Stimulated activated CD4-positive, alpha-beta T cell treated with anti-CD3 and anti-CD28 coated beads, Interleukin-4, amount 100 ng/mL, for 48 hours (primary cell): ENCODE data around the gene PSD4.

Experiments
- DNase-seq, 2 donors: peaks; one replicate each; pipeline ENCODE4 v3.0.0-alpha.2; 2020; ENCODE audit warnings: low read depth in 2 of 2

PSD4 gene

GRCh38 chr2:113223813-113224212 lies 50.0 kb downstream of the PSD4 start:
- no peak for DNase-seq

- no peak for DNase-seq
These were observed 51.0 kb downstream of the PSD4 start for GRCh38 chr2:113224647-113225236.

- DNase-seq, result no peak
These were observed 51.8 kb downstream of the PSD4 start for GRCh38 chr2:113225263-113226259.

GRCh38 chr2:113226462-113226861 lies 52.7 kb downstream of the PSD4 start:
- DNase-seq, result no peak

GRCh38 chr2:113227290-113227689 lies 53.5 kb downstream of the PSD4 start:
- no peak for DNase-seq

GRCh38 chr2:113227698-113228097 lies 53.9 kb downstream of the PSD4 start:
- no peak for DNase-seq

GRCh38 chr2:113228351-113228750 lies 54.6 kb downstream of the PSD4 start:
- DNase-seq, result no peak

GRCh38 chr2:113228991-113229716 lies 55.4 kb downstream of the PSD4 start:
- DNase-seq, result no peak

GRCh38 chr2:113229795-113230194 lies 56.0 kb downstream of the PSD4 start:
- no peak for DNase-seq

GRCh38 chr2:113230531-113230930 lies 56.8 kb downstream of the PSD4 start:
- DNase-seq, result no peak

- no peak for DNase-seq
These were observed 57.3 kb downstream of the PSD4 start for GRCh38 chr2:113231064-113231463.

- DNase-seq, result no peak
These were observed 58.4 kb downstream of the PSD4 start for GRCh38 chr2:113232123-113232522.

GRCh38 chr2:113232740-113233139 lies 59.0 kb downstream of the PSD4 start:
- no peak for DNase-seq

- no peak for DNase-seq
These were observed 60.1 kb downstream of the PSD4 start for GRCh38 chr2:113233593-113234550.

- no peak for DNase-seq
These were observed 61.1 kb downstream of the PSD4 start for GRCh38 chr2:113234721-113235346.

GRCh38 chr2:113235347-113236226 lies 61.8 kb downstream of the PSD4 start:
- peak; percentile 44 to 59 for DNase-seq

- DNase-seq, result no peak
These were observed 62.8 kb downstream of the PSD4 start for GRCh38 chr2:113236367-113237159.

GRCh38 chr2:113237604-113238160 lies 63.9 kb downstream of the PSD4 start:
- DNase-seq, result no peak
